Nephron progenitor cell (in vitro differentiated cells): ENCODE data around the gene NRDC.
A peak's percentile ranks its signal among the peaks of the same experiment; 100 is the strongest.

ENCODE experiments used
- DNase-seq: peaks from one replicate; pipeline ENCODE4 v3.0.0; 2021
- H3K27ac Mint-ChIP-seq: 2 replicates; pipeline ENCODE4 v1.8.0; 2021; ENCODE audit warnings: mild to moderate bottlenecking, moderate library complexity, mixed read lengths
- H3K27me3 Mint-ChIP-seq: 2 replicates; pipeline ENCODE4 v1.8.0; 2021; ENCODE audit warnings: mild to moderate bottlenecking, low read depth, mixed read lengths; ENCODE audit not compliant: poor library complexity
- H3K36me3 Mint-ChIP-seq: 2 replicates; pipeline ENCODE4 v1.8.0; 2021; ENCODE audit warnings: low read depth, mixed read lengths
- H3K4me1 Mint-ChIP-seq: 2 replicates; pipeline ENCODE4 v1.8.0; 2021; ENCODE audit warnings: mixed read lengths
- H3K4me3 Mint-ChIP-seq: 2 replicates; pipeline ENCODE4 v1.8.0; 2021; ENCODE audit warnings: mild to moderate bottlenecking, moderate library complexity, mixed read lengths
- H3K9me3 Mint-ChIP-seq: 2 replicates; pipeline ENCODE4 v1.8.0; 2021; ENCODE audit warnings: mild to moderate bottlenecking, moderate library complexity, mixed read lengths
- CTCF ChIP-seq: fragments of 200-600 bp; sonication (generic); IDR thresholded peaks from 2 replicates; pipeline ENCODE4 v1.5.0; 2021; ENCODE audit warnings: antibody characterized with exemption

Gene NRDC

DNA sequence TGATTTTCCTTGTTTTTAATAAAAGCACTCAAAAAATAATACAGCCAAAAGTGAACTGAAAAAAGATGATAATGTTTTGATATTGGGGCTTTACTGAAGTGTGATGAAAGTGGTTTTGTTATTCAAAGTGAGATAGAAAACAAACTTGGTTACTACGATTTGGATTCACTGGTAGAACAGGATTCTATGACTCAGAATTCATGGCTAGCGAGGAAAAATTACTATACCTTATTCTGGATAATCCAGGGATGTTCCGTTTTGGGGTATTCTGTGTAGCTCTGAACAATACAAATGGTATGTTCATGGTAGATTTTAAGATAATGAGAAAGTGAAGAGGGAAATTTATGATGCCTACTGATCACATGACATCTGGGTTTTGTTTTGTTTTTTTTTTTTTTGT lies 117.7 kb downstream of the NRDC start:
- DNase-seq, result no peak
- no peak for TF ChIP-seq CTCF
- Mint-ChIP-seq H3K9me3 (no peaks in the 10 kb centered on the region), H3K27ac (peak overlapping the region; percentile 2), H3K4me3 (no peak overlapping the region), H3K36me3 (peaks cover 36% of the 10 kb centered on the region), H3K4me1 (no peaks in the 10 kb centered on the region), H3K27me3 (no peaks in the 10 kb centered on the region)

DNA sequence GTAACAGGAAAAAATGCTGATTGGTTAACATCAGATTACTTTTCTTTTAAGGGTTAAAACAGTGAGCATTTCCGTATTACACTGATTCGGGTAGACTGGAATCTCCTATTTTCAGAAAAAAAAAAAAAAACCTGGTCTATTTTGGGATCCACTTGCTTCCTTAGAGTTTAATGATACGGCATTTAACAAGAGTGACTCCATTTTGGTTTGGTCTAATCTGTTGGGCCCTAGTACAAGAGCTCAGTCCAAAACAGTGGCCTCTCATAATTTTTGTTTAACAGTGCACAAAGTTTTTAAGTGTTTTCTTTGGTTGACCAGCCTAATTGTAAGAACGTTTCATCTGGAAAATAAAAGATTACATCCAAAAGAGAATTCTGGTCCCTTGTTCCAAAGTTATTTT lies 120.2 kb downstream of the NRDC start:
- Mint-ChIP-seq H3K4me3 (no peak overlapping the region), H3K9me3 (no peaks in the 10 kb centered on the region), H3K27ac (no peak overlapping the region), H3K4me1 (no peaks in the 10 kb centered on the region), H3K36me3 (peaks cover 47% of the 10 kb centered on the region), H3K27me3 (no peaks in the 10 kb centered on the region)
- DNase-seq, result no peak
- no peak for TF ChIP-seq CTCF

DNA sequence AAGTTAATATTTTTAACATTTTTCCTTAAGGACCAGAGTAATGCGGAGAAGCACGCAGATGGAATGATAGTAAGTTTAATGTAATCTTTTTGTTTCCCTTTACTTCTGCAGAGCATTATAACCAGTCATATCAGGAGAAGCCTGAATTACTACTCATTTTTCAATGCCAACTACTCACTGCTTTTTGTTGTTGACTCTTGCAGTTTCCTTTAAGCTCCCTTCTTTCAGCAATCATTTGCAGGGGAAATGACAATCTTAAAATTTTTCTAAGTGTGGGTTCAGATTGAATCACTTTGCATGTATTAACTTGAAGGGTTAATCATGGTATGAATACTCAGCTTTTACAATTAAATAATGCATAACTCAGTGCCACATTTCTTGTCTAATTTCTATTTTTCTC lies 122.2 kb downstream of the NRDC start:
- no peak for DNase-seq
- H3K27me3 Mint-ChIP-seq, result no peaks in the 10 kb centered on the region
- no peak overlapping the region for H3K4me3 Mint-ChIP-seq
- H3K4me1 Mint-ChIP-seq, result no peaks in the 10 kb centered on the region
- H3K27ac Mint-ChIP-seq, result no peak overlapping the region
- H3K9me3 Mint-ChIP-seq, result peaks cover 5% of the 10 kb centered on the region
- peaks cover 54% of the 10 kb centered on the region for H3K36me3 Mint-ChIP-seq
- TF ChIP-seq CTCF, result no peak

DNA sequence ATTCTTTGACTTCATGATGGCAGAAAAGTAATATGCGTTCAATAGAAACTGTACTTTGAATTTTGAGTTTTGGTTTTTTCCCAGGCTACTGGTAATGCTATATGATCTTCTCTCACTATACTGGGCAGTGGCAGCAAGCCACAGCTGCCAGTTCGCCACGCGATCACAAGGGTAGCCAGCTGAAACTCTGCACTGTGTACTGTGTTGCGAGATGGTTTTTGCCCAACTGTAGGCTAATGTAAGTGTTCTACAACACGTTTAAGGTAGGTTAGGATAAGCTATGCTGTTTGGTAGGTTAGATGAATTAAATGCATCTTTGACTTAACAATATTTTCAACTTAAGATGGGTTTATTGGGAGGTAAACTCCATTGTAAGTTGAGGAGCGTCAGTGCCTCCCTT lies 123.1 kb downstream of the NRDC start:
- no peak overlapping the region for H3K4me3 Mint-ChIP-seq
- H3K27me3 Mint-ChIP-seq, result no peaks in the 10 kb centered on the region
- no peaks in the 10 kb centered on the region for H3K4me1 Mint-ChIP-seq
- no peak overlapping the region for H3K27ac Mint-ChIP-seq
- no peak for DNase-seq
- peaks cover 5% of the 10 kb centered on the region for H3K9me3 Mint-ChIP-seq
- no peak for TF ChIP-seq CTCF
- H3K36me3 Mint-ChIP-seq, result peaks cover 56% of the 10 kb centered on the region

DNA sequence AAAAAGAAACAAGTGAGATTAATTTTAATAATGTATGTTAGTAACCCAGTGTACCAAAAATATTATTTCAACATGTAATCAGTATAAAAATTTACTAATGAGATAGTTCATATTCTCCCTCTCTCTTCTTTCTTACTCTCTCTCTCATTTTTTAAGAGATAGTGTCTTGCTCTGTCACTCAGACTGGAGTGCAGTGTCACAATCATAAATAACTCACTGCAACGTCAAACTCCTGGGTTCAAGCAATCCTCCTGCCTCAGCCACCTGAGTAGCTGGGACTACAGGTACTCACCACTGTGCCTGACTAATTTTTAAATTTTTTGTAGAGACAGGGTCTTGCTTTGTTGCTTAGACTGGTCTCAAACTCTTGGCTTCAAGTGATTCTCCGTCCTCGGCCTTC lies 123.9 kb downstream of the NRDC start:
- no peak overlapping the region for H3K27ac Mint-ChIP-seq
- H3K36me3 Mint-ChIP-seq, result peaks cover 62% of the 10 kb centered on the region
- TF ChIP-seq CTCF, result no peak
- peaks cover 5% of the 10 kb centered on the region for H3K9me3 Mint-ChIP-seq
- H3K4me3 Mint-ChIP-seq, result no peak overlapping the region
- no peaks in the 10 kb centered on the region for H3K27me3 Mint-ChIP-seq
- no peak for DNase-seq
- no peaks in the 10 kb centered on the region for H3K4me1 Mint-ChIP-seq

GRCh38 chr1:51753969-51754368 lies 124.6 kb downstream of the NRDC start:
- no peak overlapping the region for H3K4me3 Mint-ChIP-seq
- H3K27ac Mint-ChIP-seq, result peak overlapping the region; percentile 61
- no peaks in the 10 kb centered on the region for H3K4me1 Mint-ChIP-seq
- no peak for DNase-seq
- peaks cover 69% of the 10 kb centered on the region for H3K36me3 Mint-ChIP-seq
- H3K27me3 Mint-ChIP-seq, result no peaks in the 10 kb centered on the region
- no peak for TF ChIP-seq CTCF
- H3K9me3 Mint-ChIP-seq, result peaks cover 5% of the 10 kb centered on the region
